Measurements from ENCODE around the gene AKAP13.

DNA sequence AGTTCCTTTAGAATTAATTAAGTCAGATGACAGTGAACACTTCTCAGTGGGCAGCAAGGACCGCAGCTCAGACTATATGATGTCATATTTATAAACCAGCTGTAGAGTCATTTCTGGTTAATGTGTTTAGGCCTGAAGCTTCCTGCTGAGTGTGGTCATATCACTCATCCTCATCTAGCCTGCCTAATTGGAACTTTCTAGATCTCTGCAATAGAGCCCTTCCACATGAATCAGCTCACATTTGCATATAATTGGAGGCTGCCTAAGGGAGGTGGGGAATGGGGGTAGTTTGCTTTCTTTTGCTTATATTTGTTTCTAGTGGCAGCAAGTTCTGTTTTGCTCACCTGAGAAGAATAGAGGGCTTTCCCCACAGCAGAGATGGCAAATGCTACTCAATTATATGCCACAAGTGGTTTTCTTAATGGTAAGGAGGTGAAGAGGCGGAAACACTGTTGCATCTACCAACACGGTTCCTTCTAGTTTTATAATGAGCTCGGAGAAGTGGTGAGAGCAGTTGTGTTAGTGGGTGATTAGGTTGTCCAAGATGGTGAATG, 266.2 kb downstream of the AKAP13 start:
- TF ChIP-seq CTCF (conservative IDR thresholded peaks at IDR 0.05) (no peak), ZFX (IDR thresholded peaks at IDR 0.05) (no peak)

Data from C4-2B (cell line).